ENCODE measurements around the gene CCNQ.

Gene CCNQ

DNA sequence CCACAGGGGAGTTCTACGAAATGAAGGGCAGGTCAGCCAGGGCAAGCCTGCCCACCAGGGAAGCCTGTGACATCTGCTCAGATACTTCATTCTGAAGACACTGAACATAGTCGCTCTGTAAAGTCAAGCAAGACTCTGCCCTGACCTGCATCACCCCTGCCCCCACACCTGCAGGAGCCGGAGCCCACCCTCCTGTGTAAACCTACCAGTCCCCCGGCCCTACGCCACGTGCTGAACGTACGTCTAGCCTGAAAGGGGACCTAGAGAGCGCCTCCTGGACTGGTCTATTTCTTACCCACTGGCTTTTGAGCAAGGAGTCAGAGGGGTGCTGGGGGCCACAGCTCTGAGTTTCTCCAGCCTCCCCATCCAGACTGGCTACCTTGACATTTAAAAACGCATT is 11.6 kb downstream of the CCNQ start:
- Histone ChIP-seq H3K79me2 (ENCODE audit: low read length) (no peaks in the 10 kb centered on the region), H3K9ac (ENCODE audit: low read length) (no peak overlapping the region), H4K20me1 (ENCODE audit: insufficient read depth, low read length) (no peaks in the 10 kb centered on the region), H3K27me3 (replicated peaks; ENCODE audit: insufficient read depth, low read length) (no peaks in the 10 kb centered on the region), H3K36me3 (replicated peaks; ENCODE audit: insufficient read depth, low read length) (no peaks in the 10 kb centered on the region), H3K27ac (ENCODE audit: low read length) (no peak overlapping the region), H3K9me2 (replicated peaks; ENCODE audit: insufficient read depth, low read length) (no peaks in the 10 kb centered on the region), H3K4me1 (ENCODE audit: low read length) (no peaks in the 10 kb centered on the region), H3K9me3 (replicated peaks; ENCODE audit: insufficient read depth, low read length) (no peaks in the 10 kb centered on the region), H3F3A (ENCODE audit: insufficient read depth, low read length) (no peaks in the 10 kb centered on the region), H2AFZ (ENCODE audit: low read length) (no peak overlapping the region), H3K4me2 (ENCODE audit: low read depth, low read length) (no peak overlapping the region), H3K4me3 (ENCODE audit: low read length) (no peak overlapping the region)
- DNase-seq: no peak
- TF ChIP-seq EZH2phosphoT487 (IDR thresholded peaks at IDR 0.05; ENCODE audit: low read length) (no peak), EZH2 (optimal IDR thresholded peaks at IDR 0.05; ENCODE audit: low read depth, low read length) (no peak), CTCF (IDR thresholded peaks at IDR 0.05; ENCODE audit: low read length) (no peak)

DNA sequence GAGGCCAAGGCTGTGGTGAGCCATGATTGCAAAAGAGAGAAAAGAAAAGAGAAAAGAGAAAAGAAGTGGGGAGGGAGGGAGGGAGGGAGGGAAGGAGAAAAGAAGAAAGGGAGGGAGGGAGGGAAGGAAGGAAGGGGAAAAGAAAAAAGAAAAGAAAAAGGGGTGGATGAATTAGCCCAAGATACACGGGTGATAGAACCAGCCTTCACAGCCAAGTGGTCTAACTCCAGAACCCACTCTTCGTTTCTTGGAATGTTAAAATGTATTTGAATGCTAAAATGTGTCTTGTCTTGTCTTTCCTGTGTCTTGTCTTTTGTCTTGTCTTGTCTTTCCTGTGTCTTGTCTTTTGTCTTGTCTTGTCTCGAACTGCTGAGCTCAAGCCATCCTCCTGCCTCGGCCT is 13.1 kb downstream of the CCNQ start:
- Histone ChIP-seq H3K27me3 (replicated peaks; ENCODE audit: insufficient read depth, low read length) (no peaks in the 10 kb centered on the region; the same call in 1 of the 2 replicates), H2AFZ (ENCODE audit: low read length) (no peak overlapping the region), H3K27ac (ENCODE audit: low read length) (no peak overlapping the region), H4K20me1 (ENCODE audit: insufficient read depth, low read length) (no peaks in the 10 kb centered on the region), H3K4me2 (ENCODE audit: low read depth, low read length) (no peak overlapping the region), H3K4me3 (ENCODE audit: low read length) (no peak overlapping the region), H3K4me1 (ENCODE audit: low read length) (no peaks in the 10 kb centered on the region), H3K36me3 (replicated peaks; ENCODE audit: insufficient read depth, low read length) (no peaks in the 10 kb centered on the region), H3F3A (ENCODE audit: insufficient read depth, low read length) (no peaks in the 10 kb centered on the region), H3K9ac (ENCODE audit: low read length) (no peak overlapping the region), H3K9me2 (replicated peaks; ENCODE audit: insufficient read depth, low read length) (no peaks in the 10 kb centered on the region), H3K79me2 (ENCODE audit: low read length) (no peaks in the 10 kb centered on the region), H3K9me3 (replicated peaks; ENCODE audit: insufficient read depth, low read length) (no peaks in the 10 kb centered on the region)
- TF ChIP-seq EZH2phosphoT487 (IDR thresholded peaks at IDR 0.05; ENCODE audit: low read length) (no peak), CTCF (IDR thresholded peaks at IDR 0.05; ENCODE audit: low read length) (no peak), EZH2 (optimal IDR thresholded peaks at IDR 0.05; ENCODE audit: low read depth, low read length) (no peak)
- no peak for DNase-seq

GRCh38 chrX:153583433-153583832 is 15.5 kb downstream of the CCNQ start:
- H3K27ac ChIP-seq (ENCODE audit: low read length): no peak overlapping the region
- DNase-seq: no peak
- no peak overlapping the region for H3K4me3 ChIP-seq (ENCODE audit: low read length)
- no peaks in the 10 kb centered on the region for H3K9me3 ChIP-seq (replicated peaks; ENCODE audit: insufficient read depth, low read length)
- H3K9ac ChIP-seq (ENCODE audit: low read length): no peak overlapping the region
- no peak overlapping the region for H3K4me2 ChIP-seq (ENCODE audit: low read depth, low read length)
- no peaks in the 10 kb centered on the region for H3K79me2 ChIP-seq (ENCODE audit: low read length)
- H4K20me1 ChIP-seq (ENCODE audit: insufficient read depth, low read length): no peaks in the 10 kb centered on the region
- no peaks in the 10 kb centered on the region for H3K4me1 ChIP-seq (ENCODE audit: low read length)
- peaks cover 8% of the 10 kb centered on the region for H3K27me3 ChIP-seq (replicated peaks; ENCODE audit: insufficient read depth, low read length)
- H3K9me2 ChIP-seq (replicated peaks; ENCODE audit: insufficient read depth, low read length): no peaks in the 10 kb centered on the region
- H3F3A ChIP-seq (ENCODE audit: insufficient read depth, low read length): no peaks in the 10 kb centered on the region
- no peaks in the 10 kb centered on the region for H3K36me3 ChIP-seq (replicated peaks; ENCODE audit: insufficient read depth, low read length)
- H2AFZ ChIP-seq (ENCODE audit: low read length): no peak overlapping the region
- TF ChIP-seq EZH2phosphoT487 (IDR thresholded peaks at IDR 0.05; ENCODE audit: low read length) (no peak), CTCF (IDR thresholded peaks at IDR 0.05; ENCODE audit: low read length) (no peak), EZH2 (optimal IDR thresholded peaks at IDR 0.05; ENCODE audit: low read depth, low read length) (no peak)

Measured in MM.1S (cell line).